Loucy (cell line): ENCODE data around the gene DISP3.

Source experiments
- EZH2phosphoT487 ChIP-seq: fragments of 200-600 bp; IDR thresholded peaks from 2 replicates; pipeline ENCODE4 v1.6.1; 2018; ENCODE audit warnings: antibody characterized with exemption, mild to moderate bottlenecking, moderate library complexity, borderline replicate concordance
- TF ChIP-seq, protein P1 (sequence below): fragments of 200-600 bp; sonication (generic); conservative IDR thresholded peaks from 2 replicates; pipeline ENCODE4 v1.5.1; 2014; ENCODE audit warnings: mild to moderate bottlenecking, antibody characterized with exemption, low read length

DNA sequence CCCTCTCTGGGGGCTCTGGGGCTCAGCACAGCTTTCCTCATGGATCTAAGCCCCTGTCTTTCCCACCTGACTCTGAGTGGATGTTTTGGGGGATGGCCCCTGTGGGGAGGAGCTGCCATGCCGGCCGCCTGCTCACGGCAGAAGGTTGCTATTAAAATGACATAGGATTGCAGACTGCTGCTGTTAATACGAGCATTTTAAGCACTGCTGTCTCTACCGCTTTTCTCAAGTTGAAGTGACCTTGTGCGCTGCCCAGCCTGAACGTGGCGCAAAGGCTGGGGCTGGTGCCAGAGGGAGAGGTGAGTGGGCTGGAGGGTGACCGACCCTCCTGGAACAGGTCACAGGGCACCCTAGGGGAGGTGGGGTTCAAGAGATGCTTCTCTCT, 58.4 kb downstream of the DISP3 start:
- TF ChIP-seq, protein P1, sequence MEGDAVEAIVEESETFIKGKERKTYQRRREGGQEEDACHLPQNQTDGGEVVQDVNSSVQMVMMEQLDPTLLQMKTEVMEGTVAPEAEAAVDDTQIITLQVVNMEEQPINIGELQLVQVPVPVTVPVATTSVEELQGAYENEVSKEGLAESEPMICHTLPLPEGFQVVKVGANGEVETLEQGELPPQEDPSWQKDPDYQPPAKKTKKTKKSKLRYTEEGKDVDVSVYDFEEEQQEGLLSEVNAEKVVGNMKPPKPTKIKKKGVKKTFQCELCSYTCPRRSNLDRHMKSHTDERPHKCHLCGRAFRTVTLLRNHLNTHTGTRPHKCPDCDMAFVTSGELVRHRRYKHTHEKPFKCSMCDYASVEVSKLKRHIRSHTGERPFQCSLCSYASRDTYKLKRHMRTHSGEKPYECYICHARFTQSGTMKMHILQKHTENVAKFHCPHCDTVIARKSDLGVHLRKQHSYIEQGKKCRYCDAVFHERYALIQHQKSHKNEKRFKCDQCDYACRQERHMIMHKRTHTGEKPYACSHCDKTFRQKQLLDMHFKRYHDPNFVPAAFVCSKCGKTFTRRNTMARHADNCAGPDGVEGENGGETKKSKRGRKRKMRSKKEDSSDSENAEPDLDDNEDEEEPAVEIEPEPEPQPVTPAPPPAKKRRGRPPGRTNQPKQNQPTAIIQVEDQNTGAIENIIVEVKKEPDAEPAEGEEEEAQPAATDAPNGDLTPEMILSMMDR, result no peak
- no peak for TF ChIP-seq EZH2phosphoT487
